GM18873 (cell line): ENCODE results near the gene MEGF11.
"Not testable (repeated sequence)": the region's sequence is repeated elsewhere in the genome, so short reads cannot be mapped to it uniquely, and the experiment has no call there.

Source experiments
- ATAC-seq: cut with Tn5 transposase; IDR thresholded peaks from one replicate; pipeline ENCODE4 v1.9.1; 2021; ENCODE audit warnings: mild to moderate bottlenecking, moderate library complexity, moderate number of reproducible peaks; ENCODE audit not compliant: unreplicated experiment, low FRiP score

MEGF11 gene

DNA sequence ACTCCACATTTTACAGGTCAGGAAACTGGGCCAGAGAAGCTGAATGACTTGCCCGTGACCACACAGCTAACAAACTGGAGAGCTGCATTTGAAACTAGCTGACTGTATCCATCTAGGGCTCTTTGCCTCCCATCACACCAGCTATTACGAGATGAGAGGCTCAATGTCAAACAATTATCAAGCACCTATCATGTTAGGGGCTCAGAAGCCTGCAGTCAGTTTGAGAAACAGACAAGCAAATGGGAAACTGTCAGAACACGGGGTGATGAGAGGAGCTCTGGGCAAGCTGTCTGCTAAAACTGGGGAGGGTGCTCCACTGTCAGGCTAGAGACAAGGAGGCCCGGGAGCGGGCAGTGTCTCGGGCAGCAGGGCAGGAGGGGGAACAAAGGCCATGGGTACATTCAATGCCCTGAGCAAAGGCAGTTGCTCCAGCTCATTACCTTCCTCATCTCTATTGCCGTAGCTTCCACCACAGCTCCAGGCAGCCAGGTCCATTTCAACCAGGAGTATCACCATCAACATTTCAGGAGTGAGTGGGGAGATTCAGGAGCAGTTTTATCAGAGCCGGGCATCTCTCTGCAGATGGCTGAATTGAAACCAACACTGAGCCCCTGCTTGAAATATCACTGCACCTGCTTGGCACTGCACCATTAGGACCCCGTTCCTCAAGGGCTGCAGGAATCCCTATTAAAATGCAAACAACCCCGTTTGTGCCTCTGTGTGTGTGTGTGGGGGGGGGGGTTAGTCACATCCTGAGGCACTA is 261.6 kb downstream of the MEGF11 start:
- ATAC-seq: no peak

DNA sequence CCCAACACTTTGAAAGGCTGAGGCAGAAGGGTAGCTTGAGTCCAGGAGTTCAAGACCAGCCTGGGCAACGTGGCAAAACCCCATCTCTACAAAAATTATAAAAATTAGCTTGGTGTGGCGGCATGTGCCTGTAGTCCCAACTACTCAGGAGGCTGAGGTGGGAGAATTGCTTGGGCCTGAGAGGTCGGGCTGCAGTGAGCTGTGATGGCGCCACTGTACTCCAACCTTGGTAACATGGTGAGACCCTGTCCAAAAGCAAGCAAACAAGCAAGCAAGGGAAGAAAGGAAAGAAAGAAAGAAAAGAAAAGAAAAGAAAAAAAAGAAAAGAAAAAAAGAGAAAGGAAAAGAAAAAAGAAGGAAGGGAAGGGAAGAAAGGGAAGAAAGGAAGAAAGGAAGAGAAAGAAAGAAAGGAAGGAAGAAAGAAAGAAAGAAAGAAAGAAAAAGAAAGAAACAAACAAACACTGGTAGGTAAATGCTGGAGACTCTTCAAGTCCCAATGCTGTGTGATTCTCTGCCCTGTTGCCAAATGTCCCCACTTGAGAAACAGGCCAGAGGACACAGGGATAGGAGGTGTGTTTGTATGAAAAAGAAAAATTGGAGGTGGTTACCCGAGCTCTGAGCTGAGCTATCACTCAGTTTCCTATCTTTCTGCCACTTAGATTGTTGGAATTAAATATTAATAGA is 263.1 kb downstream of the MEGF11 start:
- no peak for ATAC-seq

DNA sequence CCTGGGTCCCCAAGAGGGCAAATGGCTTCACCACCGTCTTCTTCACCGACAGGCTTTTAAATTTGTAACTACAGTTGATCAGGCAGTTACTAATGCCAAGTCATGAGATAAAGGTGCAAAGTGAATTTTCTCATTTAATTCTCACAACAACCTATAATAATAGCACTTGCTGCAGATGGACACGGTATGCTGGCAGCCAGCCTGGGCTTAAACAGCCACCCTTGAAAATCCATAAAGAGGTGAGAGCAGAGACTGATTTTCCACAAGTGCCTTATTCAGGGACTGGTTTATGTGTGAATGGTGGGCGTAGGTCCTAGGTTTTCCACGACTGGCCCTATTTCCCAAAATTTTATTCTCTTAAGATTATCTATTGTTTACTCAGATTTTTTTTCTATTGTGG is 266.4 kb downstream of the MEGF11 start:
- ATAC-seq: no peak

DNA sequence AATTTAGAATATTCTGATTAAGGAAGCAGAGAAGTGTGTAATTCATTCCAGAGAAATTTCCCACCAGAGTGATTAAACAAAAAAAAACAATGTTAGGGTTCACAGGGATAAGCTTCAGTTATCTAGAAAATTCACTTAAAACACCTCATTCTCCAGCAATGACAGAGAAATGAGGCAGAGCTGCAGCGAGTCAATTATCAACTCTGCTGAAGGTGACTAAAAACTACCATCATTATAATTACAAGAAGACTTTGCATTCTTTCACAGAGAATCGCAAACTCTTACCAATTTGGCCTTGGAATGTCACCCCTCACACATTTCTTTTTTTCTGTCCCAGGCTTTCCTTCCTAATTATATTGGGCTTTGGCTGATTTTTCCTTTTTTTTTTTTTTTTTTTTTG is 267.1 kb downstream of the MEGF11 start:
- no peak for ATAC-seq

DNA sequence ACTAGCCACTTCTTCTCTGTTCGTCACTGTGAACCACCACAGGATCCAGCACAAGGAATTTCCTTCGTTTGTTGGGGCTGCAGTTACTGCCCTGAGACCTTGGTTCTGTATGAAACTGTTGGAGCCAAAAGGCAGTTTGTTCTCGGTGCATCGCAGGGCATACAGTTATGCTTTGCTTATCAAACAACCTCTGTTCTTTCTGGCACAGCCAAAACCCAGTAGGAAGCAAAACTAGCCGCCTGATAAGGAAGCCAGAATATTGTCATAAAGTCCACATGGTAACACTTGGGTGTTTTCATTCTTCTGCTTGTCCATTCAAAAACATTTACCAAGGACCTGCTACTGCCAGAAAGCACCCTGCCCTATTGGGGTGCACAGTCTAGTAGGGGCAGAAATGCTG is 268.2 kb downstream of the MEGF11 start:
- no peak for ATAC-seq

DNA sequence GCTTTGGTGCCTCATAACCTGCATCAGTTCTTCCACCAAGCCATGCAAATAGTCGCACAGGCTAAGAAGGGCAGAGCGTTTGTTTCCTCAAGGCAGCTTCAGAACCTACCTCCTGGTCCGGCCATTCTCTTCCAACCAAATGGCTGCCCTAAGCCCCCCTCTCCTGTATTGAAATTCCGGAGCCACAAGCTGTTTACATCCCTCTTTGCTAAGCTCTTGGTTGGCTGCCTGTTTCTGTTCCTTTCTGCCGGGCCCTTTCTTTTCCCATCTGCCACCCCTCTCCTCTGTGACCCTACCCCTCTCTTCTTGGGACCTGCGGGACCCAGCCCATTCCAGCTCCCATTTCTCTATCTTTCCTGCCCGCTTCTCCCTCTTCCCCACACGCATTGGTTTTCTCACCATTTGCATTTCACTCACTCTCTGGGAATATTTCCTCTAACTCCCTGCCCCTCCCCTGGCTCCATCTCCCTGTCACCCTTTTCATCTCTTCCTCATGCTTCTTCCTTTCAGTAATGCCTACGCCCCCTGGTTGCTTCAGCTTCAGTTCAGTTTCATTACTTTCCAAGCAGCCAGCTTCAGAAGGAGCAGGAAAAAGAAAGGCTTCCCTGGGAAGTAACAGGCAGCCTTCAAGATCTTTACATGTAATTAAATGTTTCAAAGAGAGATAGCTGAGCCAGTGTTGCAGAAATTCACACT is 270.8 kb downstream of the MEGF11 start:
- ATAC-seq: no peak

DNA sequence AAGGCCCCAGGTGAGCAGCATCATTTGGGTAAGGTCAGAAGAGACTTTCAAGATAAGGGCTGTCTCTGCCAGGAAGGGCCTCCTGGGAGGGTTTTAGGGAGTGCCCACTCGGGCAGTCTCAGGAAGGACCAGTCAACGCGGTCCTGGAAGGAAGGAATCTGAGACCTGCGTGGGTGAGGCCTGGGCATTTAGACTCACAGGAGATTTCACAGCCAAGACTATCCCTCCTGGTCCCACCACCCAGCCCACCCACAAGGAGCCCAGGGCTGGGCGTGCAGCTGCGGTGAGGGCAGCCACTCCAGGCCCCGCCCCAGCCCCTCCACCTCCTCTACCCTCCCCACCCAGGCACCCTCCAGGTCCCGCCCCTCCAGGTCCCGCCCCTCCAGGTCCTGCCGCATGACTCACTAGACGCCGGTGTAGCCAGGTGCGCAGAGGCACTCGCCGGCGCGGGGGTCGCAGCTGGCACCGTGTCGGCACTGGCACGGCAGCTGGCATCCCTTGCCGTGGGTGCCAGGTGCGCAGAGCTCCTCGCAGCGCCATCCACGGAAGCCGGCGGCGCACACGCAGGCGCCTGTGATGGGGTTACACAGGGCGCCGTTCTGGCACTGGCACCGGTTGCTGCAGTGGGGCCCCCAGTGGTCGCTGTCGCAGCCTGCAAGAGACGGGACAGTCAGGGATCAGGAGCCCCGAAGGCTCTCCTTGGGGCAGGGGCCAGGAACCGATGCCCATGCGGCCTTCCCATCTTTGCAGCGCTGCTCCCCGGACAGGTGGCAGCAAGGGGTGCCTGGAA is 271.5 kb downstream of the MEGF11 start:
- no peak for ATAC-seq

DNA sequence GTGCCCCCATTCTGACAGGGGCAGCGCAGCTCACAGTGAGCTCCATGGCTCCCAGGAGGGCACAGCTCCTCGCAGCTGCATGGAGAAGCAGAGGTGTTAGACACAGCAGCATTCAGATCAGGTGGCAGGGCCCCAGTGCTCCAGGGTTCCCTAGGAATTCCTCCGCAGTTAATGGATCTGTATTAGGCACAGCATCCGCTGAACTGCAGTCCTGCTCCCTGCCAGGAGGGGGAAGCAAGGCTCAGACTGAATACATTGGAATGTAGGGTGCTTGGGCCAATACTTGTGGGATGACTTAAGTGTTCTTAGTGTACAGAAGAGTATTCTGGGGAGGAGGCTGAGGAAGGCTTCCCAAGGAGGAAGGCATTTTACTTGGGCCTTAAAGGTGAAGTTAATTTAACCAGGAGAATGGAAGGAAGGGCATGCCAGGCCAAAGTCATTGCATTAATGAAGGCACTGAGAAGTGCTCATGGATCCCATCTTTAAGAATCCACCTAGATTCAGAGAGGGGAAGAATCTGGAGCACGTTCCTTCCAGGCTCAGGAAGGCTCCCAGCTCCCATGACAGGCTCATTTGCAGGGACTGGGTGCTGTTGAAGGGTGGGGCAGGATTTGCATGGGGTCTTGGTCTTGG is 272.6 kb downstream of the MEGF11 start:
- ATAC-seq: no peak

DNA sequence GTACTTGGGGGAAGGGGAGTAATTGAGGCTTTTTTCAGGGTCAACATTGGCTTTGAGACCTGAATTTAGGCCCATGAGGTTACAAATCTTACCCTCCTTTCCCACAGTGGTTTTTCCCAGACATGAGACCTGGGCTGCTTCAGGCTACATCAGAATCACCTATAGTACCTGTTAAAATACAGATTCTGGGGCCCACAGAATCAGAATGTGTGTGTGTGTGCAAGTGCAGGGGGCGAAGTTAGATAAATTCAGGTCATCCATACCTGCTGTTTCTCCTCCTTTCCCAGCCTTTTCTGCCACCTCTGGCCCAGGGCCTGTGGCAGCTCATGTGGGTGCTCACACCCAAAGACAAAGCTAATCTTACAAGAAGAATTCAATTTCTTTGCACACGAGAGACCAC is 273.7 kb downstream of the MEGF11 start:
- ATAC-seq: no peak

DNA sequence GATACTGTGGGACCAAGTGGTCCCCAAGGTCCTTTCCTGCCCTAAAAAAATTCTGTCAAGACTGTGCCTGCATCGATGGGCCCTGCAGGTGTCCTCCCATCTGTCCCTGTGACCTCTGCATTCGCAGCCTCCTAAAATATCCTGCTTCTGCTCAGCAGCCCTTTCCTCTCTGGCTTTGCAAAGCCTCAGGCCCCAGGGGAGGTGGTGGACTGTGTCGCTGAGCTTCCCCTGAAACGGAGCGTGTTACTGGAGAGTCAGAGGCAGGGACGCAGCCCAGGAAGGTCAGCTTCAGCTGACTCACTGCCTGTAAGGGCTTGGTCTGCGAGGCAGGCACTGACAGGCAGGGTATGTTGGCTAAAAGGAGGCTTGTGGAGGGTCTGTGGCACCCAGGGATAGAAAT is 274.2 kb downstream of the MEGF11 start:
- no peak for ATAC-seq

DNA sequence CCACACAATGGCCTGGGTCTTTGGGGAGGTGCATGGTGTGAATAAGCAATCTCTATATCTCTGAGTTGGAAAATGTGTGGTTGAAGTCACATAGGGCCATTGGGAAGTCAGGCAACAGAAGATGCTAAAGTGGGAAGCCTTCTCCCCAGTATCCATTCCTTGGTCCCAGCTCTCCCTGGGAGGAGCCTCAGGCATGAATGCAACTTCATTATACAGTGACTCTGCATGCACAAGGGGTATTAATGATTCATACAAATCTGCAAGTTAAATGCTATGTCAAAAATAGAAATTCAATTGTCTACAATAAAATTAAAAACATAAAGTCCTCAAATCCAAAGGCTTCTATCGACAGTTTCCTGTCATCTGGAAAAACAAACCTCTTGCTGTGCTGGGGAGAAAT is 275.4 kb downstream of the MEGF11 start:
- no peak for ATAC-seq

DNA sequence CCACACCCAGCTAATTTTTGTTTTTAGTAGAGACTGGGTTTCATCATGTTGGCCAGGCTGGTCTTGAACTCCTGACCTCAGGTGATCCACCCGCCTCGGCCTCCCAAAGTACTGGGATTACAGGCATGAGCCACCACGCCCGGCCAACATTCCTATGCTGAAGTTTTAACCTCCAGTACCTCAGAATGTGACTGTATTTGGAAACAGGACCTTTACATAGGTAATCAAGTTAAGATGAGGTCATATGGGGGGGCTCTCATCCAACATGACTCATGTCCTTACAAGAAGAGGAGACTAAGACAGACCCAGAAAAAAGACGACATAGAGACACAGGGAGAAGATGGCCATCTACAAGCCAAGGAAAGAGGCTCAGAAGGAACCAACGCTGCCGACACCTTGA is 277.4 kb downstream of the MEGF11 start:
- ATAC-seq: not testable (repeated sequence)

DNA sequence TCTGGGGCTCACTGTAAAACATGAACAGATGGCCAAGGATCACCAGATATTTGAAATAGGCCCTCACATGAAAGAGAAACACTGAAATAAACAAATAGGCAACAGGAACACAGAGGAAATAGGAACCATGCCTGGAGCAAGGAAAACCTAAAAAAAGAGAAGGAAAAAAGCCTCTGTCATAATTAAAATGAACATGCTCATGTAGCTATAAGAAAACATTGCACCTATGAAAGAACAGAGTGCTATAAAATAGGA is 281.9 kb downstream of the MEGF11 start:
- no peak for ATAC-seq

DNA sequence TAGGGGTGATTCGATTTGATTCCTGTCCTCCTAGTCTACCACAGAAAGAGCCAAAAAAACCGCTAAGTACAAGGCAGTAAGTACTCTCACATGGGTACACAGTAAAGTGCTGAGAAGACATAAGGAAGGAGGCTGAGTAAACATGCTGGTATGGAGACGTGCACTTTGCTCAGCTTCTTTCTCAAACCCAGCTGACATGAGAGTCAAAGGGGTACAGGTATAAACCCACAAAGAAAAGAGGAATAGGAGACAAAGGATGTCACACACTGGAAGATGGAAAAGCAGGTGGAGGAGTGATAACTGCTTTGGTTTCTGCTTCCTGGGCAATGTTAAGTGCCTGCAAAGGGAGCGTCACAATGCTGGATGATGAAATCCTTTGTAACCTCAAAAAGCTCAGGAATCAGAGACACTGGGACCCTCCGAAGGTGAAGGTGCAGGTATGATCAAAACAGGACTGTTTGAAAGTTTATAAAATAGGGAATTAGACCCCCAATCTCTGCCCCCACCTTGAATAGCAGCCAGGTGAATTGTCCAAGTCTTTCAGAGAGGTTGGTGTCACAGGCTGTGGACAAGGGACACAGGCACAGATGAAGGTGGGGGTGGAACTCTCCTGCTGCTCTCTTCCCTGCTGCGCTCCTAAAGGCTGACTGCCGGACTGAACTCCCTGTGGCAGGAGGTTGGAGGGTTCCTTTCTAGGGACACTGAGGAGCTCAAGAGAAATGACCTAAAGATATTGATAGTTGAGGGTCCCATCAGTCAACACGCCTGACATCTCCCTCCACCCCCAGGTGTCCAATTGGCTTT is 282.4 kb downstream of the MEGF11 start:
- ATAC-seq: no peak

DNA sequence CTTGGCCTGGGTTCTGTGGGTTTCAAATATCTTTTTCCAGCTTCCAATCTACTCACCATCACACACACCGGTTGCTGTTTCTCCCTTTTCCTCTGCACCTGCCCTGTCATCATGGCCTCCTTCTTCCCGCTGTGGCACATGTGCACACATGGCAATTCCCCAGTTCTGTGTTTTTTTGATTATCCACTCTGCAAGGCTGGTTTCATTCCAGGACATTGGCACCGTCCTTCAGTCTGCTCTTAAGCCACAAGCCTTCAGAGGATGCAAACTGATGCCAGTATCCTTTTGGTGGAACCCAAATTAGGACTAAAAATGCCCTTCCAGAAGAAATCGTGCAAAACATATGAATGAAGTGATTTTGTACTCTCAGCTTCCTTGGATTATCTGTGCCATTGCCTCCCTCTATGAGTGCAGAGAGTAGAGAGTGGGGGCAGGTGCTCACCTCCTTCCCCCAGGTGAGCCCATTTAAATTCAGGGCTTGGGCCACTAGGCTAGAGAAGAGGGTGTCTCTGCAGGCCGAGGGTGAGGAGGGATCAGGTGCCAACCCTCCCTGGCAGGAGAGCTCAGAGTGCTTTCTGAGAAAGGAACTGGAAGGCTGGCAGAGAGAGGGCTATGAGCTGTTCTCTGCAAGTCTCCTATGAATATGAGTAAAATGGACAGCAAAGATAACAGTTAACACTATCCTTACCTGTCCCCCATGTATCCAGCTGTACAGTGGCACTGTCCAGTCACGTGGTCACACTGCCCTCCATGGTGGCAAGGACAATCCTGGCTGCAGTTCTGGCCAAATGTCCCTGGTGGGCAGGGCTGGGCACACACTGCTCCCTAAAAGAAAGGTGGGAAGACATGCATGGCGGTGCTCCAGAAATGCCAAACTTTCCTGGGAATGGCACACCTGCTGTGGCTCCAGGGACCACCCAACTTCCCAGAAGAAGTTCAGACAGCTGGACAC is 283.4 kb downstream of the MEGF11 start:
- ATAC-seq: no peak

DNA sequence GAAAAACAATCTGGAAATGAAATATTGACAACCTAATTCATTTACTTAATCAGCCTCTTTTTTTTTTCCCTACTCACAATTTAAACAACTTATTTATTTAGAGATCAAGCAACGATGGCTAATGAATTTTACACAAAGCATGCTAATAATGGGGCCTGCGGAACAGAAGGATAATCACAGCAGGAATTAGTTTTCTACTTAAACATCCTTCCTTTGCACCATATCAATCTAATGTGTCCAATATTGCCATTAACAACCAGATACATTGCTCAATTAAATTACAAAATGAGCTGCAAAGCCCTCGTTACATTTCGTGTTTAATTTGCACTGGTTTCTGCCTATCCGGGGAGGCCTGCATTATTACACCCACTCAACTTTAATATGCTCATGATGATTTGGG is 285.0 kb downstream of the MEGF11 start:
- ATAC-seq: no peak

DNA sequence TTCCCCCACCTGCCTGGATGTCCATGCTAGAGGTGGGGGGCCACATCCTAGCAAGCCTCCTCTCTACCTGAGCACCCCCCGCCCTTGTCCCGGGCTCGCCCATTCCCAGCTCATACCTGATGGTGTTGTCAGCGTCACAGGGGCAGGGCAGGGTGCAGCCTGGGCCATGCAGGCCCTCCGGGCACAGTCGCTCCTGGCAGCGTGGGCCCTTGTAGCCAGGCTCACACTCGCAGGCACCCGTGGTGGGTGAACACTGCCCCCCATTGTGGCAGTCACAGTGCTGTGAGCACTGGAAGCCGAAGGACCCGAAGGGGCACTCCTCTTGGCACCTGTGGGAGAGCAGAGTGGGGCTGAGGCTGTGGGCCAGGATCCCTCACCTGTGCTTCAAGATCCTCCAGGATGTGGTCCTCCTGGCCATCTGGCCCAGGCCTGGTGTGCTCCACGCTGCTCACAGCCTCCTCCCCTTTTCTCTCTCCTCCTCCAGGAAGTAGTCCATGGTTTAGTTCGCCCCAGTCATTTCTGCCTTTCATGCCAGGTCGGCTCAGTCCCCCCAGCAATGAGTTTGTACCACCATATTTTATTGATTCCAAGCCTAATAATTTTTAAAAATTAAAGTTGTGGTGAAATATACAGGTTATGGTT is 288.6 kb downstream of the MEGF11 start:
- no peak for ATAC-seq

DNA sequence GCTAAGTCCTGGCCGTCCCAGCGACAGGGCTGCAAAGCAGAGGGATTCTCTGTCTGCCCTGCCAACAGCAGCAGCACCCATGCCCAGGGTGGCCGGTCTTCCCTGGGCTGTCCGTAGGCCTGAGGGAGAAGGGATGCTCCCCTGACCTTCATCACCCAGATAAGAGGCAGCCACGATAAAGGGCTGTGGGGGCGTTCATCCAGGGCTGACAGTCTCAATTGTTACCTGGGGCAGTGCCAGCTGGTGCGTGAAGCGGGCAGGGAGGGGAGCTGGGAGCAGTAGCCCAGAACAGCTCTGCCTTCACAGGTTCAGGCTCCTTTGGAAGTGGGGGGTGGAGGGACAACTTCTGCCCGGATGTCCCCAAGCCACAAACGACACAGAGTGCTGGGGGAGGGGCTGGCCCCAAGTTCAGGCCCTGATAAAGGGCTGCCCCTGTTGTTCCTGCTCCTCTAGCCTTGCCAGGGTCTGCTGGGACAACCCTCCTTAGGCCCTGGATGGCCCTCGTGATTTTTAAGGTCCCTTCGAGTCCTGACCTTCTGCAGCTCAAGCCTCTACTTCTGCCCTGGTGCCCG is 289.6 kb downstream of the MEGF11 start:
- ATAC-seq: no peak
